Measurements from ENCODE around the gene PPIG.

PPIG gene

GRCh38 chr2:169569948-169570347 lies 14.2 kb upstream of the PPIG start:
- TF ChIP-seq CTCF (IDR thresholded peaks at IDR 0.05), result no peak

GRCh38 chr2:169571571-169571970 lies 12.6 kb upstream of the PPIG start:
- TF ChIP-seq CTCF (IDR thresholded peaks at IDR 0.05), result no peak

GRCh38 chr2:169572189-169572588 lies 12.0 kb upstream of the PPIG start:
- no peak for TF ChIP-seq CTCF (IDR thresholded peaks at IDR 0.05)

- no peak for TF ChIP-seq CTCF (IDR thresholded peaks at IDR 0.05)
Measured at GRCh38 chr2:169572821-169573159, 11.4 kb upstream of the PPIG start.

- TF ChIP-seq CTCF (IDR thresholded peaks at IDR 0.05), result no peak
Measured at GRCh38 chr2:169573160-169573973, 10.8 kb upstream of the PPIG start, which contains the start of gene FASTKD1. Gene FASTKD1 (minus strand): TSS chr2:169573865. CDS start chr2:169572029, 1,836 bp downstream.

- TF ChIP-seq CTCF (IDR thresholded peaks at IDR 0.05), result no peak
Measured at GRCh38 chr2:169573974-169574299, 10.2 kb upstream of the PPIG start.

- TF ChIP-seq CTCF (IDR thresholded peaks at IDR 0.05), result no peak
Measured at GRCh38 chr2:169579044-169579443, 5.1 kb upstream of the PPIG start.

- TF ChIP-seq CTCF (IDR thresholded peaks at IDR 0.05), result no peak
Measured at GRCh38 chr2:169583518-169583917, 633 bp upstream of the PPIG start.
